Osteoblast (primary cell): ENCODE measurements around the gene REXO5. TPM values are rescaled to one million over a fixed set of nuclear protein-coding genes. Genes with fewer than 3 reads are reported as not detected.
"Not testable (repeated sequence)": the region's sequence is repeated elsewhere in the genome, so short reads cannot be mapped to it uniquely, and the experiment has no call there.

Experiments used
- DNase-seq: peaks from one replicate; pipeline ENCODE4 v3.0.0; 2011; ENCODE audit warnings: low spot score, mixed read lengths; ENCODE audit not compliant: insufficient read length; ENCODE audit errors: missing footprints
- H2AFZ ChIP-seq: 2 replicates; pipeline ENCODE4 v1.6.0; 2011; ENCODE audit warnings: mild to moderate bottlenecking, low read length
- H3K27ac ChIP-seq: 2 replicates; pipeline ENCODE4 v1.5.1; 2011; ENCODE audit warnings: mild to moderate bottlenecking, low read depth, low read length, moderate library complexity
- H3K27me3 ChIP-seq: 2 replicates; pipeline ENCODE4 v1.6.0; 2012; ENCODE audit warnings: mild to moderate bottlenecking, control low read depth, inconsistent platforms, low read length, moderate library complexity; ENCODE audit not compliant: insufficient read depth
- H3K36me3 ChIP-seq: 2 replicates; pipeline ENCODE4 v1.5.1; 2011; ENCODE audit warnings: mild to moderate bottlenecking, low read length, control low read depth, moderate library complexity; ENCODE audit not compliant: insufficient read depth
- H3K4me1 ChIP-seq: 2 replicates; pipeline ENCODE4 v1.5.1; 2011; ENCODE audit warnings: mild to moderate bottlenecking, low read length, control low read depth, moderate library complexity; ENCODE audit not compliant: insufficient read depth
- H3K4me2 ChIP-seq: 2 replicates; pipeline ENCODE4 v1.6.0; 2011; ENCODE audit warnings: mild to moderate bottlenecking, low read length; ENCODE audit not compliant: insufficient read depth
- H3K4me3 ChIP-seq: fragments of 200-600 bp; sonication (generic); 3 replicates; pipeline ENCODE4 v1.5.1; 2012; ENCODE audit warnings: mild to moderate bottlenecking, low read length, inconsistent platforms; ENCODE audit not compliant: insufficient read depth
- H3K79me2 ChIP-seq: 2 replicates; pipeline ENCODE4 v1.6.0; 2012; ENCODE audit warnings: mild to moderate bottlenecking, low read length, control low read depth, inconsistent platforms; ENCODE audit not compliant: insufficient read depth
- H3K9me3 ChIP-seq: 2 replicates; pipeline ENCODE4 v1.5.1; 2011; ENCODE audit warnings: low read depth, low read length, control low read depth
- H4K20me1 ChIP-seq: 2 replicates; pipeline ENCODE4 v1.6.0; 2012; ENCODE audit warnings: mild to moderate bottlenecking, low read length, control low read depth; ENCODE audit not compliant: insufficient read depth
- CTCF ChIP-seq: IDR thresholded peaks from 2 replicates; pipeline ENCODE4 v1.5.1; 2011; ENCODE audit warnings: mild to moderate bottlenecking, low read depth, low read length, moderate library complexity; ENCODE audit errors: extremely low read depth
- total RNA-seq: library from RNA; depleted of rRNA; stranded (reverse); fragments of >200 nt; gene quantifications from 2 replicates; pipeline ENCODE4 v1.2.3, GENCODE V29; 2012

REXO5 gene
- total RNA-seq, 1 donor = 3.6 TPM

DNA sequence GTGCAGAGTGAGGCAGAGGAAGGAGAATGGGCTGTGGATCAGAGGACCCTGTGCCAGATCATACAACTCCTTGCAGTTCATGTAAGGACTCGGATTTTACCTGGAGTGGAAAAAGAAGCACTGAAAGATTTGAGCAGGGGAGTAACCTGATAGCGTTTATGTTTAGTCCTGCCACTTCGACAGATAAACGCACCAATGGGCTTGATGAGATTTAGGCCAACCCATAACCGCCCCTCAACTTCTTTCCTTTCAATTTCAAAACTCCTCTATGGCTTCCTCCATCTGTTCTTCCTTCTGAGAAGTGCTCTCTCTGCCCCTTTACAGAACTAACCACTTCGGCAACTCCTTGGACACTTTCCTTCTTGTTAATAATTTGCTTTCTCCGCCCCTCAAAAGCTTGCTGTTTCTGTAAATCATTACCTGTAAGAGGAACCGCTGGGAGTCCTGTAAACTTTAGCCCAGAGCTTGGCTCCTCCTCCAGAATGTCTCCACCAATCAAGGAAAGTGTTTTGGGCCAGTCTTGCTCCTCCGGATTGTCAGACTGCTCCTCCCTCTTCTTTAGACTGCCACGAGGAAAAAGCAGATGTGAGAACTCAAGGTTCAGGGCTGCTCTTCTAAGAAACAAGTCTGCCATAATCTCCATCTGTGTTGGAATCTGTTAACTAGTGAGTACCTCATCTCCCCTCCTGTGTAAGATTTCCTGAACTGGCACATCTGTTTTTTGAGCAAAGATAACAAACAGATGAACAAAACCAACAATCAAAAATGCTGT is 42.7 kb upstream of the REXO5 start, which contains the start of gene ACSM3:
ACSM3 (plus strand) TSS at position 554 of the 772 bp plus-strand sequence. CDS start 6,021 bp downstream, outside the sequence.
- peak within 1 kb of the TSS; percentile 73 for H3K4me2 ChIP-seq
- H3K4me3 ChIP-seq = peak within 1 kb of the TSS; percentile 72
- DNase-seq = peak; percentile 73

GRCh38 chr16:20764448-20764847 is 41.9 kb upstream of the REXO5 start:
- not testable (repeated sequence) for H3K4me3 ChIP-seq, H3K9me3 ChIP-seq, H3K79me2 ChIP-seq, H4K20me1 ChIP-seq, H2AFZ ChIP-seq, H3K27ac ChIP-seq, H3K36me3 ChIP-seq, H3K4me2 ChIP-seq, H3K4me1 ChIP-seq, H3K27me3 ChIP-seq, DNase-seq

More for the DNA sequence above, 42.7 kb upstream of the REXO5 start, which contains the start of gene ACSM3:
- Histone ChIP-seq H4K20me1 (no peaks in the 10 kb centered on the region), H3K27me3 (no peaks in the 10 kb centered on the region), H3K4me1 (no peaks in the 10 kb centered on the region), H3K9me3 (no peaks in the 10 kb centered on the region), H2AFZ (peak within 1 kb of the TSS; percentile 90), H3K27ac (no peak within 1 kb of the TSS), H3K79me2 (no peaks in the 10 kb centered on the region), H3K36me3 (no peaks in the 10 kb centered on the region)
- TF ChIP-seq CTCF = no peak

DNA sequence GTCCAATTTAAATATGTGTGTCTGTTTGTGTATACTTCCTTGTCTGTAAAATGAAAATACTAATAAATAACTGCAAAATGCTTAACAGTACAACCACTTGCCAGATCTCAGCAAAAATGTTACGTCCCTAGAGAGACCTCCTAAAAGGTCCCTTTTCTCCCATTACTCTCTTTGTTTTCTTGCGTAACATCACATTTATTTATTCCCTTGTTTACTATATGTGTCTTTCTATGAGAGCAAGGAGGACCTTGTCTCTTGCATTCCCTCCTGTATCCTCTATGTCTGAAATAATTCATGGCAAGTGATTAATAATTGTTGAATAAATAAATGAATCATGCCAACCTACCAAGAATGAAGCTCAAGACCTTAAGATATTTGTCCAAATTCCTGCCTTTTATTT is 40.6 kb upstream of the REXO5 start:
- no peak for DNase-seq
- no peak for TF ChIP-seq CTCF
- no peaks in the 10 kb centered on the region for H3K27me3 ChIP-seq
- no peaks in the 10 kb centered on the region for H3K9me3 ChIP-seq
- H2AFZ ChIP-seq = no peak overlapping the region
- H3K4me2 ChIP-seq = no peak overlapping the region
- H3K4me3 ChIP-seq = no peak overlapping the region
- H3K36me3 ChIP-seq = no peaks in the 10 kb centered on the region
- H3K79me2 ChIP-seq = no peaks in the 10 kb centered on the region
- H3K27ac ChIP-seq = no peak overlapping the region
- no peaks in the 10 kb centered on the region for H4K20me1 ChIP-seq
- H3K4me1 ChIP-seq = no peaks in the 10 kb centered on the region

DNA sequence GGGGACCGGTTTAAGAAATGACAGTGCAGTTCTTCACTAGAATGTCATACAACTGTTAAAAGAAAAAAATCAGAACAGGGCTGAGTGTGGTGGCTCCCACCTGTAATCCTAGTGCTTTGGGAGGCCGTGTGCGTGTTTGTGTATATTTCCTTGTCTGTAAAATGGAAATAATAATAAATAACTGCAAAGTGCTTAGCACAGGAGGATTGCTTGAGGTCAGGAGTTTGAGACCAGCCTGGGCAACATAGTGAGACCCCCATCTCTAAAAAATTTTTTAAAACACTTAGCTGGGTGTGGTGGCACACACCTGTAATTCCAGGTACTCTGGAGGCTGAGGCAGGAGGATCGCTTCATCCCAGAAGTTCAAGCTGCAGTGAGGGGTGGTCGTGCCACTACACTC is 40.0 kb upstream of the REXO5 start:
- no peaks in the 10 kb centered on the region for H3K4me1 ChIP-seq
- no peak overlapping the region for H2AFZ ChIP-seq
- H3K4me2 ChIP-seq = no peak overlapping the region
- DNase-seq = no peak
- H3K79me2 ChIP-seq = no peaks in the 10 kb centered on the region
- H3K36me3 ChIP-seq = no peaks in the 10 kb centered on the region
- TF ChIP-seq CTCF = no peak
- H3K27ac ChIP-seq = no peak overlapping the region
- no peaks in the 10 kb centered on the region for H3K27me3 ChIP-seq
- no peaks in the 10 kb centered on the region for H3K9me3 ChIP-seq
- H4K20me1 ChIP-seq = no peaks in the 10 kb centered on the region
- no peak overlapping the region for H3K4me3 ChIP-seq
